Spinal cord (tissue), 10 donors: ENCODE results near the gene TCHP. TPM values are rescaled to one million over a fixed set of nuclear protein-coding genes. Genes with fewer than 3 reads are reported as not detected.

ENCODE experiments used
- DNase-seq, 6 donors: peaks; one replicate each; pipeline versions ENCODE4 v3.0.0 to v3.0.0-alpha.2; 2013 to 2015; ENCODE audit warnings: low spot score in 6 of 6, low read depth in 4 of 6
- H3K27ac ChIP-seq: one replicate; pipeline ENCODE4 v1.5.1; 2013; ENCODE audit warnings: low read depth, low read length, control low read depth
- H3K27me3 ChIP-seq: one replicate; pipeline ENCODE4 v1.6.1; 2013; ENCODE audit warnings: low read length; ENCODE audit not compliant: control insufficient read depth, insufficient read depth
- H3K36me3 ChIP-seq: one replicate; pipeline ENCODE4 v1.6.1; 2013; ENCODE audit warnings: low read length; ENCODE audit not compliant: control insufficient read depth, insufficient read depth
- H3K4me1 ChIP-seq: one replicate; pipeline ENCODE4 v1.6.1; 2013; ENCODE audit warnings: low read length; ENCODE audit not compliant: control insufficient read depth, insufficient read depth
- H3K4me3 ChIP-seq: one replicate; pipeline ENCODE4 v1.5.1; 2013; ENCODE audit warnings: low read depth, low read length, control low read depth
- H3K9me3 ChIP-seq: one replicate; pipeline ENCODE4 v1.6.1; 2013; ENCODE audit warnings: low read length; ENCODE audit not compliant: control insufficient read depth, insufficient read depth
- WGBS: methylation state at CpG from one replicate; pipeline ENCODE4 v1.1.5; 2013; ENCODE audit warnings: missing lambda C conversion rate; ENCODE audit not compliant: insufficient coverage; 5-methylcytosine and 5-hydroxymethylcytosine counted together
- polyA plus RNA-seq, 2 donors: library from polyadenylated mRNA; unstranded; fragments of 120-200 nt; gene quantifications; one replicate each; pipeline ENCODE4 v1.2.1, GENCODE V29; 2013; ENCODE audit not compliant: insufficient read length in 2 of 2
- small RNA-seq: library from RNA; depleted of rRNA; stranded (forward); fragments of <200 nt; gene quantifications from one replicate; pipeline ENCODE3, GENCODE V24; 2014; ENCODE audit warnings: low replicate concordance
- total RNA-seq, 2 donors: library from RNA; depleted of rRNA in 1 of 2; stranded (reverse); fragments of 120-200 nt in 1 of 2; fragments of >200 nt in 1 of 2; gene quantifications; one replicate each; pipeline versions ENCODE4 v1.2.3 to v1.2.4, GENCODE V29; 2013 to 2014
- donor health status: healthy.

The TCHP gene
- total and polyA plus RNA-seq, 4 donors: 7.6 to 32.7 (median 21.8) TPM

DNA sequence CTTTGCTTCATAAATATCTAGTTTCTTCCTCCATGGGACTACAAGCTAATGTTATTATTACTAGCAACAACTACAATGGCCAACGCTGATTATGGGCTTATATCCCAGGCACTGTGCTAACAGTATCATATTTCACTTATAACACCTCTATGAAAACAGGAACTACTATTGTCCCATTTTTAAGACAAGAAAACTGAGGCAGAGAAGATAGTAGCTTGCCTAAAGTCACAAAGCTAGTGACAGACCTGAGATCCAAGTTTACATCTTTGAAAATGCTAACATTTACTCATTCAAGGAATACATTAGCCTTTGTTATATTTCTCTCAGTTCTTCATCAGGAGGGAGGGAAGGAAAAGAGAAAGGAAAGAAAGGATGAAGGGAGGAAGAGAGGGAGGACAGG is 63.3 kb downstream of the TCHP start:
- DNase-seq: no peak
- Histone ChIP-seq H3K36me3 (peaks cover 42% of the 10 kb centered on the region), H3K9me3 (no peaks in the 10 kb centered on the region), H3K27ac (no peak overlapping the region), H3K4me3 (no peak overlapping the region), H3K4me1 (no peaks in the 10 kb centered on the region), H3K27me3 (no peaks in the 10 kb centered on the region)
- WGBS: no CpG with 5 or more reads among the region's 1 CpG

DNA sequence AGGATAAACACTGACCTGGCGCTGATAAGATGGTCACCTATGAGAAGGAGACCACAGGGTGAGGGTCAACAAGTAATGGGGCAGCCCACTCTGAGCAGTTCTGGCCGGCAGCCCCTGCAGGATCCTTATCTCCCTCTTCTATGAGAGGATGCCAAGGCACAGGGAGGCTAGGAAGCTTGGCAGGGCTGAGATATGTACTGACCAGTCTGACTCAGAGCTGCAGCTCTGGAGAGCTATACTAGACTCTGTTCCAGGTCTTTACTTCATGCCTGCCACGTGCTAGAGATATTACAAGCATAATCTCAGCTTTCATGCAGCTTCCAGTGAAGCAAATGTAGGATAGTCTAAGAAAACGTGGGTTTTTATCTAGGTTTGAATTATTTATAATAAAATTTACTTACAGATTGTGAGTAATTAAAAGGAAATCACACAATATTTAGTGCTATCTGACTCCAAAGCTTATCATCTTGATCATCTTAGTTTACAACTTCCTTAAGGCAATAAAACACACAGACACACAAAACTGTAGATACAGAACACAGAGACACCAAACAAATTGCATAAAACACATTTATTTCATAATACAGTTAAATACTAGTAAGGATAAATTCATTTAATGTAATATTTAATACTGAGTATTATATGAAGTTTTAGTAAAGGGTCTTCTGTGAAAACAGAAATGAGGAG is 63.8 kb downstream of the TCHP start:
- Histone ChIP-seq H3K27me3 (no peaks in the 10 kb centered on the region), H3K9me3 (no peaks in the 10 kb centered on the region), H3K36me3 (peaks cover 45% of the 10 kb centered on the region), H3K27ac (no peak overlapping the region), H3K4me3 (no peak overlapping the region), H3K4me1 (no peaks in the 10 kb centered on the region)
- 100% methylated on average over 2 of the region's 4 CpGs for WGBS
- DNase-seq: no peak

DNA sequence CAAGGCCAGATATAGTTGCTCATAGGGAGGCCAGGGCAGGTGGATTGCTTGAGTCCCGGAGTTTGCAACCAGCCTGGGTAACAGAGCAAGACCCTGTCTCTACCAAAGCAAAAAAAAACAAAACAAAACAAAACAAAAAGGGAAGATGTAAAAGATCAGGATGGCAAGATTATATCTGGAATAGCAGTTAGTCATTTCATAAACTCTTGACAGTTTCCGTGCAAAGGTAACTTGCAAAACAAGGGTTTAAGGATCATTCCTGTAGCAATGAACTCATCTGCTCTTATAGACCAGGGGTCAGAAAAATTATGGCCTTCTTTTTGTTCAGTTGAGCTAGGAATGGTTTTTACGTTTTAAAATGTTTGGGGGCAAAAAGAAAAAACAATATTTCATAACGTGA is 66.5 kb downstream of the TCHP start:
- 100% methylated on average over 1 of the region's 4 CpGs for WGBS
- no peak for DNase-seq
- H3K9me3 ChIP-seq: no peaks in the 10 kb centered on the region
- no peak overlapping the region for H3K27ac ChIP-seq
- no peak overlapping the region for H3K4me3 ChIP-seq
- no peaks in the 10 kb centered on the region for H3K27me3 ChIP-seq
- peaks cover 57% of the 10 kb centered on the region for H3K36me3 ChIP-seq
- H3K4me1 ChIP-seq: no peaks in the 10 kb centered on the region

DNA sequence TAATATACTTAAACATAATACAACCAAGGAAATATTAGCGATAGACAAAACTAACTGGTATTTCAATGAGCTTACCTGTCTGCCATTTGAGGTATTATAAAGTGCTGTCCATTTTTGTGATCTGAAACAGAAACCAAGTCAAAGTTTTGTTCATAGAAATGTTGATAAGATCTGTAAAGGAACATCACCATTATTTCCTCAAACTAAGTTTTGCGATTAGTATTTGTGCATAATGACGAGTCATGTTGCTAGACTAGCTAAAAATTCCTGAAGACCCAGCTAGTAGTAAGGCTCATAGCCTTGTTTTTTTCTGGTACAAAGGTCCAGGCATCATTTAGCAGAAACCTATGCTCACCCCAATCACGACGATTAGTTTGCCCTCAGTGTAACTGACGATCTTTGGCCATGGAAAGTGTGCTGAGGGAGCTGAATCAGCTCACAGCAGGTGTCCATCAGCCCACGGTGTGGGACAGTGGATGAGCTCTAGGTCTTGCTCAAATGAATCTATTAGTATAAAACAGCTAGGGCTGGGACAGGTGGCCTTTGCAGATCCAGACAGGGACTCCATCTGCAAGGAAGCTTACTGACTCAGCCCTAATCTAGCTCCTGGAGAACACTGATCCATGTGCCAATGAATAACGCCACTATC is 67.4 kb downstream of the TCHP start:
- H3K27ac ChIP-seq: no peak overlapping the region
- H3K9me3 ChIP-seq: no peaks in the 10 kb centered on the region
- DNase-seq: no peak
- WGBS: 34% methylated on average over 2 of the region's 8 CpGs
- no peaks in the 10 kb centered on the region for H3K4me1 ChIP-seq
- no peak overlapping the region for H3K4me3 ChIP-seq
- H3K27me3 ChIP-seq: no peaks in the 10 kb centered on the region
- H3K36me3 ChIP-seq: peaks cover 49% of the 10 kb centered on the region

Small RNA genes within 50 kb of the gene (small RNA-seq; reads per million reads assigned to genes)
- not detected for gene RN7SL441P

Other genes starting within 250 kb of the TCHP start
- 1 to 10 TPM; 5.2 to 7.3 TPM for gene FAM222A, start 186.4 kb upstream of the TCHP start, total RNA-seq
- 10 to 100 TPM; 21.9 to 25.0 TPM for gene FAM222A, start 186.4 kb upstream of the TCHP start, polyA plus RNA-seq
- gene TRPV4, start 66.9 kb upstream of the TCHP start, total RNA-seq: 1 to 10 TPM in 1 of 2 donors, under 1 TPM in 1; 0.50 to 3.8 TPM
- 1 to 10 TPM in 1 of 2 donors, under 1 TPM in 1; 0.78 to 1.0 TPM for gene TRPV4, start 66.9 kb upstream of the TCHP start, polyA plus RNA-seq
- 10 to 100 TPM; 60.5 to 68.5 TPM for gene GLTP, start 19.7 kb upstream of the TCHP start, total RNA-seq
- gene GLTP, start 19.7 kb upstream of the TCHP start, polyA plus RNA-seq: 10 to 100 TPM; 73.5 to 80.4 TPM
- gene GIT2, start 96.1 kb downstream of the TCHP start, total RNA-seq: 10 to 100 TPM; 45.5 to 49.8 TPM
- gene GIT2, start 96.1 kb downstream of the TCHP start, polyA plus RNA-seq: 10 to 100 TPM; 41.5 to 52.8 TPM
- gene ANKRD13A, start 99.2 kb downstream of the TCHP start, total RNA-seq: 10 to 100 TPM; 38.5 to 46.1 TPM
- gene ANKRD13A, start 99.2 kb downstream of the TCHP start, polyA plus RNA-seq: 10 to 100 TPM; 31.2 to 36.0 TPM
- gene C12orf76, start 148.2 kb downstream of the TCHP start, total RNA-seq: 10 to 100 TPM; 45.2 to 84.9 TPM
- 10 to 100 TPM; 88.8 to 94.4 TPM for gene C12orf76, start 148.2 kb downstream of the TCHP start, polyA plus RNA-seq
- gene IFT81, start 224.1 kb downstream of the TCHP start, total RNA-seq: 10 to 100 TPM; 35.7 to 39.8 TPM
- 10 to 100 TPM; 28.5 to 35.9 TPM for gene IFT81, start 224.1 kb downstream of the TCHP start, polyA plus RNA-seq